Activated CD8-positive, alpha-beta memory T cell treated with anti-CD3 and anti-CD28 coated beads for 24 hours (primary cell): ENCODE measurements around the gene SNX19.

Experiments used
- DNase-seq: peaks from one replicate; pipeline ENCODE4 v3.0.0-alpha.2; 2020

The SNX19 gene

DNA sequence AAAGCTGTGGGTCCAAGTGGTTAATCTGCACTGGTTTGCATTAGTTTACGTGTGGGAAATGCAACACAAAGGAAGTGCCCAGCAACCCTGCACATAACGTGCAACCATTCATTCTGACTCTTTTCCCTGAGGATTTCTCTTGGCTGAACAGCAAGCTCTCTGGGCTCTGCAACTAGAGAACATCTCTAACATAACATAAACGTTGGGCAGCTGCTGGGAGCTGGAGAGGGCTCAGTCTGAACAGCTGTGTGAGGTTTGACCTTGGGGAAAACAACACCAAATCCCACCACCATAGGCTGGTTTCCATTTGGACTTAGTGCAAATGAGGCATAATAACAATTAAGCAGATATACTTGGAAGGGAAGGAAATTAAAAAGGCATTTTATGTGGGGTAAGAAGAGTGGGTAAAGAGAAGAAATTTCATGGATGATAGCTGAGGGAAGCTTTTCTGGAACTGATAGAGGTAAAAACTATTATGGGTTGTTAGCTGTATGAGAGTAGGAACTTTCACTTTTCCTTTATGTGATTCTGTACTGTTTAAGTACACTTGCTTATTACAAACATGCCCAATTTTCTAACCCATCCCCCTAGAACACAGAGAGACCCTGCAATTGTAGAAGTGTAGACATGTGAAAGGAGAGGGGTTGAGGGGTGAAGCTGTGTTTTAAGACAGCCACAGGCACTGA is 76.2 kb downstream of the SNX19 start:
- no peak for DNase-seq

- DNase-seq = no peak
Measured at GRCh38 chr11:130837194-130837593, 79.1 kb downstream of the SNX19 start.

GRCh38 chr11:130834886-130835285 is 81.4 kb downstream of the SNX19 start:
- no peak for DNase-seq

DNA sequence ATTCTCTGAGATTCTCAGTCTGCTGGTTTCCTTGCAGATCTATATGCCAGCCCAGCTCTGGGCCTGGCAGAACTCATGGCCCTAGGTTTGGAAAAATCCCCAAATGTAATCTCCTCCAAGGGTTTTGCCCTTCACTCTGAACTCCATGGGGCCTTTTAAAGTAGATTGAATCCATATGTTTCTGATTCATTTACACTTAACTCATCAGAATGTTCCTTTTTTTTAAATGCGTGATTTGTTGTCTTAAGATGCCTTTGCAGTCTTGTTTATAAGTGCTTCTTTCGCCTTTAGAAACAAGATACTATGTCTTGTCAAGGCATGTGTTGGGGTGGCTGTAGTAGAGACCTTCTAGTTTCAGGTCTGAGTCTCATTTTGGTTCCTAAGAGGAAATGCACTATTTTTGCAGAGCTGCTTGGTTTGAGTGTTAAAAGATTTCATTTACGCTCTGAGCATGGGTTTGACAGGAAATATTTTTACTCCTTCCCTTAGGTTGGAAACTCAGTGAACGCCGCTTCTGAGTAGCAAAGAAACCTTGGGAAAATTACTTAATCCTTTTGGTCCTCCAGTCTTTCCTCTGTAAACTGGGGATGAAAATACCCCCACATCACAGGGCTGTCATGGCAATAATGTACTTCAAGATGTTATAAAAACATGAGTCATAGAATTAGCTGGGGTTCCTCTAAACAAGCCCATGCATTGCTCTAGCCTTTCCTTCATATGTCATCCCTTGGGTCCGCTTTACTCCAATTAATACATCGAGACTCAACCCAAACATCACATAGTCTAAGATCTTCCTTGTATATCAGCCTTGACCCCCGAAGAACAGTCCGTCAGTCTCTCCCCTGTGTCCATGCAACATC is 83.5 kb downstream of the SNX19 start:
- no peak for DNase-seq

- DNase-seq = no peak
Measured at GRCh38 chr11:130831976-130832375, 84.3 kb downstream of the SNX19 start.

DNA sequence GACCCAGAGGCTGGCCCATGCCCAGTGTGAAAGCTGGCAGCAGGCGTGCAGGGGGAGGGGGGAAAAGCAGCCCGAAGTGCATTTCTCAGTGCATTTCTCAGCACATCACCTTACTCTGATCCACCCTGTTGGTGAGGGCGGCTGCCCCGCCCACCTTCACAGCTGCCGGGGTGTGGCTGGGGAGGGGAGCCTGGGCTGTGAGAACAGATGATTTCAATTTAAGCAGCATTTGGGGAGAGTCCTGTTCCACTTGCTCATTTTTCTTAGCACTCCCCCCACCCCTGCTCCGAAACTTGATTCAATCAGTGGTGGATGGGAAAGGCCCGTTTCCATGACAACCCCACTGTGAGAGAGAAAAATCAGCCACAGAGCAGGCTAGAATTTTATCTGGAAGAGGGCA is 84.8 kb downstream of the SNX19 start:
- no peak for DNase-seq

DNA sequence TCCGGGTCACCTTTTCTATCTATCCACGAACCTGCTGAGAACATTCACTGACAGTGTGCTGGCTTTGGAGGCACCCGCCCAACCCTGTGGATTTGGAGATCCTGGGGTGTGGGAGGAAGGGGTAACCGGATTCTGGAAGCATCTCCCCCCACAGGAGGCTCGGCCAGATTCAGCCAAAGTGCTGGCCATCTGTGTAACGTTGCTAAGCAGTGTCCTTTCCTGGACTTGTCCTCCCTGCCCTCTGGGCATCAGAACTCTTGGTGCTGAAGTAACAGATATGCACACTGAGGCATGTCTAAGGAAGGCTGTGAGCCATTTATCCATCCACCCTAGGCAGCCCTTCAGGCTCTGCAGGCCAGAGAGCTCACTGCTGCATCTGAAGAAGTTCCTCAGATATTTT is 85.7 kb downstream of the SNX19 start:
- no peak for DNase-seq

DNA sequence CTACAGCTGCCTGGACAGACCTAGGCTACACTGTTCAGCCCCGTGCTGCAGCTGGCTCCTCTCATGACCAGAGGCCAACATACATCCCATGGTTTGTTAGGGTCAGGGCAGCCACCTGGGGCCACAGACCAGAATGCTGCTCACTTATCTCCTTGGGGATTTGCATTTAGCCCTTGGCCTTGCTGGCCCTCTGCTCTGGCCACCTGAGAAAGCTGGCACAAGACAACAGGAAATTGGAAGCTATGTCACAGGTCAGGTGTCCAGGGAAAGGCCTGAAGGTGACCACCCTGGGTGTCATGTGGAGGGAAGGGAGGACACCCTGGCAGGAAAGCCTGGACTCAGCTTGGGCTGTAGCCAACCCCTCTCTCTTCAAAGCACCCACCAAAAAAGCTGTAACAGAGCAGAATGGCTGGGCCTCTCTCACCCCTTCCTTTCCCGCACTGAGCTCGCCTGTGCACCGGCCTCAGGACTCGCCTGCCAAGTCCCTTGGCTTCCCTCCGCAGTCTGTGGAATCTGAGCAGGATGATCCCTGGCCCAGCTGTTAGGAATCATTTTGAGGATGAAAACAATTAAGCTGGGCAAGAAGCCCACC is 86.3 kb downstream of the SNX19 start:
- no peak for DNase-seq

DNA sequence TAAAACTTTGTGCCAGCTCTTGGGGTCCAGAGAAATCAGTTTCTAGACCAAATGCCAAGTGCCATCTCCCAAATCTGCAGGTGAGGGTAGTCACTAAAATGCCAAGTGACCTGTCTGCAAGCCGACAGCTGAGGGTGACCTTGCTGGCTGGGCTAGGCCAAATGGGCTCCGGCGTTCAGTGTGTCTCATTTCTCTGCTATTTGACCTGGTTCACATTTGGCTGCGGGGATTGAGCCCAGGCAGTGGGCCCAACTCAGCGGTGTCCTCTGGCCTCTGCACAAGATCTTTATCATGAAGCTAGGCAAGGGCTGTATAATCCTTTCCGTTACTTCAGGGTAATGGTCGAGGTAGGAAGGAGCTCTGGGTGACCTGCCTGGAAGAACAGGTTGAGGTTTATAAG is 87.5 kb downstream of the SNX19 start:
- DNase-seq = no peak

GRCh38 chr11:130827451-130828377 is 88.6 kb downstream of the SNX19 start:
- no peak for DNase-seq

GRCh38 chr11:130826572-130826971 is 89.7 kb downstream of the SNX19 start:
- DNase-seq = no peak

GRCh38 chr11:130825983-130826382 is 90.3 kb downstream of the SNX19 start:
- DNase-seq = no peak

DNA sequence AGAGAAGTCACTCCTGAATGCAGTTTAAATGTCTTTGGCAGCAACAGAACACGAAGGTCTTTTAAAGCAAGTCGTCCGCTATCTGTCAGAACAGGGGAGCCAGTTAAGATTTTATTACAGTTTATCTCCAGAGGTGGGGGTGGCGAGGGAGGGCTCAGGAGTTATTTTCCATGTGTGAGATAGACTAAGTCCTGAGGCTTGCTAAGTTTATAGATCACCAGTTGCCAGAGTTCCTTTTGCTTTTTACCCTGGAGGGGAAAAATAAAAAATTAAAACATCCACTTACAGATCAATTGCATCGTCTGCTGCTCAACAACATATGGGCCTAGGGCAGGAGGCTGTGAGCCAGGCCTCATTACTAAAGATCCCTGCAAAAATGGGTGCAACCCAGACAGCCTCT is 90.7 kb downstream of the SNX19 start:
- no peak for DNase-seq
